ENCODE results near the gene SESN2. TPM values are rescaled to one million over a fixed set of nuclear protein-coding genes. Genes with fewer than 3 reads are reported as not detected.

The SESN2 gene
- total RNA-seq, 1 experiment from 2014 or later = 36.0 TPM

GRCh38 chr1:28264897-28265296 lies 5.6 kb downstream of the SESN2 start:
- DNase-seq = no peak
- Histone ChIP-seq H3K27me3 (ENCODE audit: control insufficient read depth, insufficient read depth, low read length) (no peaks in the 10 kb centered on the region), H3K4me3 (ENCODE audit: insufficient read depth, low read depth, low read length) (no peak overlapping the region), H3K36me3 (replicated peaks; ENCODE audit: control insufficient read depth, insufficient read depth, low read length) (no peaks in the 10 kb centered on the region; the same call in 1 of the 2 replicates)

- H3K4me3 ChIP-seq (ENCODE audit: insufficient read depth, low read depth, low read length) = no peak overlapping the region
- H3K27me3 ChIP-seq (ENCODE audit: control insufficient read depth, insufficient read depth, low read length) = no peaks in the 10 kb centered on the region
- no peaks in the 10 kb centered on the region; the same call in none of the 2 replicates for H3K36me3 ChIP-seq (replicated peaks; ENCODE audit: control insufficient read depth, insufficient read depth, low read length)
- no peak for DNase-seq
These were observed 6.3 kb downstream of the SESN2 start for GRCh38 chr1:28265577-28265976.

- DNase-seq = no peak
- Histone ChIP-seq H3K4me3 (ENCODE audit: insufficient read depth, low read depth, low read length) (no peak overlapping the region), H3K27me3 (ENCODE audit: control insufficient read depth, insufficient read depth, low read length) (no peaks in the 10 kb centered on the region), H3K36me3 (replicated peaks; ENCODE audit: control insufficient read depth, insufficient read depth, low read length) (peaks cover 6% of the 10 kb centered on the region)
These were observed 7.6 kb downstream of the SESN2 start for GRCh38 chr1:28266920-28267322.

- DNase-seq = no peak
These were observed 8.3 kb downstream of the SESN2 start for GRCh38 chr1:28267633-28268032.

GRCh38 chr1:28269529-28269928 lies 10.2 kb downstream of the SESN2 start:
- Histone ChIP-seq H3K4me3 (ENCODE audit: insufficient read depth, low read depth, low read length) (no peak overlapping the region), H3K27me3 (ENCODE audit: control insufficient read depth, insufficient read depth, low read length) (no peaks in the 10 kb centered on the region), H3K36me3 (replicated peaks; ENCODE audit: control insufficient read depth, insufficient read depth, low read length) (peaks cover 29% of the 10 kb centered on the region)
- DNase-seq = no peak

More at GRCh38 chr1:28267633-28268032, 8.3 kb downstream of the SESN2 start:
- Histone ChIP-seq H3K36me3 (replicated peaks; ENCODE audit: control insufficient read depth, insufficient read depth, low read length) (peaks cover 13% of the 10 kb centered on the region), H3K4me3 (ENCODE audit: insufficient read depth, low read depth, low read length) (no peak overlapping the region), H3K27me3 (ENCODE audit: control insufficient read depth, insufficient read depth, low read length) (no peaks in the 10 kb centered on the region)

- H3K36me3 ChIP-seq (replicated peaks; ENCODE audit: control insufficient read depth, insufficient read depth, low read length) = peaks cover 41% of the 10 kb centered on the region
- H3K27me3 ChIP-seq (ENCODE audit: control insufficient read depth, insufficient read depth, low read length) = no peaks in the 10 kb centered on the region
- no peak overlapping the region for H3K4me3 ChIP-seq (ENCODE audit: insufficient read depth, low read depth, low read length)
- no peak for DNase-seq
These were observed 13.0 kb downstream of the SESN2 start for GRCh38 chr1:28272215-28272852.

GRCh38 chr1:28273216-28273860 lies 14.0 kb downstream of the SESN2 start:
- DNase-seq = no peak
- Histone ChIP-seq H3K4me3 (ENCODE audit: insufficient read depth, low read depth, low read length) (no peak overlapping the region), H3K27me3 (ENCODE audit: control insufficient read depth, insufficient read depth, low read length) (no peaks in the 10 kb centered on the region), H3K36me3 (replicated peaks; ENCODE audit: control insufficient read depth, insufficient read depth, low read length) (peaks cover 47% of the 10 kb centered on the region)

GRCh38 chr1:28278763-28279162 lies 19.4 kb downstream of the SESN2 start:
- H3K36me3 ChIP-seq (replicated peaks; ENCODE audit: control insufficient read depth, insufficient read depth, low read length) = peaks cover 54% of the 10 kb centered on the region
- no peak for DNase-seq
- H3K4me3 ChIP-seq (ENCODE audit: insufficient read depth, low read depth, low read length) = no peak overlapping the region
- no peaks in the 10 kb centered on the region for H3K27me3 ChIP-seq (ENCODE audit: control insufficient read depth, insufficient read depth, low read length)

- no peak for DNase-seq
- no peaks in the 10 kb centered on the region for H3K27me3 ChIP-seq (ENCODE audit: control insufficient read depth, insufficient read depth, low read length)
- no peak overlapping the region for H3K4me3 ChIP-seq (ENCODE audit: insufficient read depth, low read depth, low read length)
- peaks cover 45% of the 10 kb centered on the region for H3K36me3 ChIP-seq (replicated peaks; ENCODE audit: control insufficient read depth, insufficient read depth, low read length)
These were observed 20.4 kb downstream of the SESN2 start for GRCh38 chr1:28279721-28280120.

- H3K27me3 ChIP-seq (ENCODE audit: control insufficient read depth, insufficient read depth, low read length) = no peaks in the 10 kb centered on the region
- no peak for DNase-seq
- H3K4me3 ChIP-seq (ENCODE audit: insufficient read depth, low read depth, low read length) = no peak overlapping the region
- H3K36me3 ChIP-seq (replicated peaks; ENCODE audit: control insufficient read depth, insufficient read depth, low read length) = peaks cover 40% of the 10 kb centered on the region
These were observed 21.2 kb downstream of the SESN2 start for GRCh38 chr1:28280501-28280900.

GRCh38 chr1:28280977-28281381 lies 21.7 kb downstream of the SESN2 start:
- H3K27me3 ChIP-seq (ENCODE audit: control insufficient read depth, insufficient read depth, low read length) = no peaks in the 10 kb centered on the region
- DNase-seq = no peak
- no peak overlapping the region for H3K4me3 ChIP-seq (ENCODE audit: insufficient read depth, low read depth, low read length)
- peaks cover 40% of the 10 kb centered on the region for H3K36me3 ChIP-seq (replicated peaks; ENCODE audit: control insufficient read depth, insufficient read depth, low read length)

- no peak overlapping the region for H3K4me3 ChIP-seq (ENCODE audit: insufficient read depth, low read depth, low read length)
- no peak for DNase-seq
- H3K27me3 ChIP-seq (ENCODE audit: control insufficient read depth, insufficient read depth, low read length) = no peaks in the 10 kb centered on the region
- peaks cover 38% of the 10 kb centered on the region for H3K36me3 ChIP-seq (replicated peaks; ENCODE audit: control insufficient read depth, insufficient read depth, low read length)
These were observed 22.5 kb downstream of the SESN2 start for GRCh38 chr1:28281608-28282425.

- no peak for DNase-seq
- Histone ChIP-seq H3K27me3 (ENCODE audit: control insufficient read depth, insufficient read depth, low read length) (no peaks in the 10 kb centered on the region), H3K4me3 (ENCODE audit: insufficient read depth, low read depth, low read length) (no peak overlapping the region), H3K36me3 (replicated peaks; ENCODE audit: control insufficient read depth, insufficient read depth, low read length) (peaks cover 32% of the 10 kb centered on the region)
These were observed 23.4 kb downstream of the SESN2 start for GRCh38 chr1:28282426-28283407.

- no peak for DNase-seq
- H3K36me3 ChIP-seq (replicated peaks; ENCODE audit: control insufficient read depth, insufficient read depth, low read length) = peaks cover 9% of the 10 kb centered on the region
- no peaks in the 10 kb centered on the region for H3K27me3 ChIP-seq (ENCODE audit: control insufficient read depth, insufficient read depth, low read length)
- H3K4me3 ChIP-seq (ENCODE audit: insufficient read depth, low read depth, low read length) = no peak overlapping the region
These were observed 26.8 kb downstream of the SESN2 start for GRCh38 chr1:28286111-28286510.
